ENCODE measurements around the gene FRMD4A. TPM values are rescaled to one million over a fixed set of nuclear protein-coding genes. Genes with fewer than 3 reads are reported as not detected.

The FRMD4A gene
- total and polyA plus RNA-seq, 7 donors: 3.0 to 27.8 (median 14.4) TPM

GRCh38 chr10:13731799-13732198 lies 598.9 kb downstream of the FRMD4A start:
- Histone ChIP-seq H3K9me3 (no peaks in the 10 kb centered on the region), H3K4me3 (no peak overlapping the region), H3K36me3 (peaks cover 0 to 12% (median 0%) of the 10 kb centered on the region in 4 donors), H3K4me1 (no peaks in the 10 kb centered on the region), H3K27me3 (no peaks in the 10 kb centered on the region), H3K27ac (no peak overlapping the region)
- DNase-seq: no peak
- intact Hi-C loops (cut with DNase I): no loop called here
- WGBS, 2 donors: 83 to 85% methylated on average over 8 of the region's 8 CpGs
- TF ChIP-seq CTCF (IDR thresholded peaks at IDR 0.05) (no peak), POLR2AphosphoS5 (IDR thresholded peaks at IDR 0.05) (no peak), EP300 (IDR thresholded peaks at IDR 0.05) (no peak), POLR2A (IDR thresholded peaks at IDR 0.05) (no peak)

GRCh38 chr10:13730956-13731355 lies 599.8 kb downstream of the FRMD4A start:
- no peak overlapping the region for H3K27ac ChIP-seq
- H3K4me3 ChIP-seq: no peak overlapping the region
- no peak for DNase-seq
- intact Hi-C loops (cut with DNase I): no loop called here
- TF ChIP-seq POLR2AphosphoS5 (IDR thresholded peaks at IDR 0.05): no peak
- no peak for TF ChIP-seq POLR2A (IDR thresholded peaks at IDR 0.05)
- TF ChIP-seq EP300 (IDR thresholded peaks at IDR 0.05): no peak
- no peak for TF ChIP-seq CTCF (IDR thresholded peaks at IDR 0.05)
- no peaks in the 10 kb centered on the region for H3K4me1 ChIP-seq
- H3K27me3 ChIP-seq: no peaks in the 10 kb centered on the region
- 91 to 95% methylated on average over 7 of the region's 7 CpGs for WGBS, 2 donors
- peaks cover 0 to 12% (median 0%) of the 10 kb centered on the region in 4 donors for H3K36me3 ChIP-seq
- H3K9me3 ChIP-seq: no peaks in the 10 kb centered on the region

GRCh38 chr10:13730306-13730652 lies 600.4 kb downstream of the FRMD4A start:
- Histone ChIP-seq H3K27ac (no peak overlapping the region), H3K27me3 (no peaks in the 10 kb centered on the region), H3K9me3 (no peaks in the 10 kb centered on the region), H3K4me3 (no peak overlapping the region), H3K4me1 (no peaks in the 10 kb centered on the region), H3K36me3 (peaks cover 0 to 12% (median 0%) of the 10 kb centered on the region in 4 donors)
- no peak for DNase-seq
- no peak for TF ChIP-seq CTCF (IDR thresholded peaks at IDR 0.05)
- intact Hi-C loops (cut with DNase I): no loop called here
- 88 to 90% methylated on average over 10 of the region's 10 CpGs for WGBS, 2 donors

GRCh38 chr10:13729586-13730305 lies 601.0 kb downstream of the FRMD4A start:
- peaks cover 0 to 12% (median 0%) of the 10 kb centered on the region in 4 donors for H3K36me3 ChIP-seq
- WGBS, 2 donors: 90 to 93% methylated on average over 11 of the region's 11 CpGs

More at GRCh38 chr10:13729586-13730305, 601.0 kb downstream of the FRMD4A start:
- H3K4me1 ChIP-seq: no peaks in the 10 kb centered on the region
- no peak for TF ChIP-seq EP300 (IDR thresholded peaks at IDR 0.05)
- no peak for TF ChIP-seq POLR2A (IDR thresholded peaks at IDR 0.05)
- no peak for TF ChIP-seq POLR2AphosphoS5 (IDR thresholded peaks at IDR 0.05)
- TF ChIP-seq CTCF (IDR thresholded peaks at IDR 0.05): no peak
- no peak overlapping the region for H3K27ac ChIP-seq
- H3K4me3 ChIP-seq: no peak overlapping the region
- intact Hi-C loops (cut with DNase I): no loop called here
- no peak for DNase-seq
- no peaks in the 10 kb centered on the region for H3K9me3 ChIP-seq
- H3K27me3 ChIP-seq: no peaks in the 10 kb centered on the region
